ENCODE results near the gene LRCH1. TPM values are rescaled to one million over a fixed set of nuclear protein-coding genes. Genes with fewer than 3 reads are reported as not detected.

The LRCH1 gene
- total RNA-seq, 1 experiment from 2014 or later, result 2.9 TPM

DNA sequence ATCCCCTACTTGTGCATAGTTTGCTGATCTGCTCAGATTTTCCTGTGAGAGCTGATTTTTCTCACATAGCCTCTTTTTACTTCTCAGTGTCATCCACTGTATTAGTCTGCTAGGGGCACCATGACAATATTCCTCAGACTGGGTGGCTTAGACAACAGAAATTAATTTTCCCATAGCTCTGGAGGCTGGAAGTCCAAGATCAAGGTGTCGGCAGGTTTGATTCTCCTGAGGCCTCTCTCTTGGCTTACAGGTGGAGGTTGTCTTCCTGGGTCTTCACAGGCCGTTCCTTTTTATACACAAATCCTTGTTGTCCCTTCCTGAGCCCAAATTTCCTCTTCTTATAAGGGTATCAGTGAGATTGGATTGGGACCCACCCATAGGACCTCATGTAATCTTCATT is 9.2 kb downstream of the LRCH1 start:
- DNase-seq (ENCODE audit: low read depth), result no peak

DNA sequence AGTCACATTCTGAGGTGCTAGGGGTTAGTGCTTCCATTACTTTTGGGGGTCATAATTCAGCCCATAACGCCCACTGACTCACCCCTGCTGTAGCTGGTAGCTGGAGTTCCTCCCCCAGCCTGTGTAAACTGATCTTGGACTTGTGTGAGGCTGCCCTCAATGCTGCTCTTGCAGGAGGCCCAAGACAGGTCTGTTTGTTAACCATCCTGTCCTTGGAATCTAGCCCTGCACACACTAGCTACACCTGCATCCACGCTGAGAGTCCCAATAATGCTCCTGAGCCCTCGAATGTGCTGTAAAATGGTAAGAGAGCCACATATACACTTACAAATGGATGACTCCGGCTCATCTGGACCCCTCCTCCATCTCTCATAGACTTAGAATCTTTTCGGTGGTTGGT is 9.6 kb downstream of the LRCH1 start:
- no peak for DNase-seq (ENCODE audit: low read depth)

DNA sequence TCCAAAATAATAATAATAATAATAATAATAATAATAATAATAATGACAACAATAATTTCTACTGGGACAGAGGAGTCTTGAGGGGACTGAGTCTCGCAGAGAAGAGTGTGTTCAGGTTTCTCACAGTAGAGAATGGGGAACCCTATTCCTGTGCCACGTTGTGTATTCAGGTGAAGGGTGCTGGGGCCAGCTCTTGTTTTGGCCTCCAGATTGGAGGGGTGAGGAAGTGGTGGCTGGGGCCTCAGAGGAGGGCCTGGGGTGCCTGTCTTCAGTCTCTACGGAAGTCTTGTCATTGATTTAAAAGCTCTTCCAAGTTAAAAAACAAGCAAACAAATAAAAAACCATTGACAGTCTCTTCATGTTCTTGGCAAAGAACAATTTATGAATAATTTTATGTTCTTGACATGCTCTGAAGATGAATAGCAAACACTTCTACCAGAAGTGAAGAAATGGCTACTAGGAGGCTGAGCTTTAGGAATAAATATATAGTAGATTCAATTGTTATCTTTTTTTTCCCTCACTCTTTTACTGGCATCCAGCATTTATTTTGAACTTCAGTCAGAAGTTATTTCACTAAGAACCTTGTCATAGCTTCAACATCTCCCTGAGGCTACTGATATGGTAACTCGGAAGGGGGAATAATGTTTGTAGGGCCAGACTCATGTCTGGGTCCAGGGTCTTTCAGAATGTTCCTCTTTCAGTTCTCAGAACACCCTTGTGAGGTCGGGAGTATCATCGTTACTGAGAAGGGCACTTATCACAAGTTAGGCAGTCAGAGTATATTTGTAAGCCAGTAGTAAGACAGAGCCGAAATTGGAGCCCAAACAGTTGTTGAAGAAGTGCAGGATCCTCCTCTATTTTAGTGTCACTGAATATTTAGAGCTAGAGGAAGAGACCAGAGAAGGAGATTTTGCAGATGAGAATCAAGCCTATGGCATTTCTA is 13.1 kb downstream of the LRCH1 start:
- no peak for DNase-seq (ENCODE audit: low read depth)

DNA sequence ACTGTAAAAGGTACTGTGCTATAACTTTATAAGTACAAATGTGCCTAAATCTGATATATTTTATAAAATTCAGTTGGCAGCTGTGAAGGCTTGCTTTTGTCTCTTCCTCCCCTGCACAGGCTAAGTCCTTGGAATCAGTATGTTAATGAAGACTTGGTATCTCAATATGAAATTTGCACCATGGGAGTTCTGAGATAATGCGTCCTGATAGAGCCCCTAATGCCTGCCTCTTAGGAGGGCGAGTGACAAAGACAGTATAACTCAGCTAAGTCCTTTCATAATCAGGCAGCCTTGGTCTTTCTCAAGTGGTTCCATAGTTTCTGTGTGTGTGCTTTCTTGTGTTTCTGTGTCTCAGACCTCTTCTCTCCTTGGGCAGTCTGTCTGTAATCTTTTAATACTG is 14.7 kb downstream of the LRCH1 start:
- no peak for DNase-seq (ENCODE audit: low read depth)

DNA sequence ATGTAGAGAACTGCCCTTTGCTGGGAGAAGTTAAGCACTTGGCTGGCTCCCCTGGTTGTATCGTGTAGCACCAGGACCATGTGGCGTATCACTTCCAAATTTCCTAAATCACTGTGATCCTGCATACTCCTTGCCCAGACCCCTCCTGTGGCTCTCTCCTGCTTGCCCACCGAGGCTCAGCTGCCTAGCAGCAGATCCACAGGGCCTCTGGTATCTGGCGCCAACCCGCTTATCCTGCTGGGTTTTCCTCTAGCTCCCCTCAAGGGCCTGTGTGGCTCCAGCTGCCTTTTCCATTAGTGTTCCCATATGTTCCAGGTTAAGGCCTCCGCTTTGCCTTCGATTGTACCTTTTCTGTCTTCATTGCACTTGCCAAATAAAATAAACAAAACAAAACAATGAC is 16.5 kb downstream of the LRCH1 start:
- no peak for DNase-seq (ENCODE audit: low read depth)

DNA sequence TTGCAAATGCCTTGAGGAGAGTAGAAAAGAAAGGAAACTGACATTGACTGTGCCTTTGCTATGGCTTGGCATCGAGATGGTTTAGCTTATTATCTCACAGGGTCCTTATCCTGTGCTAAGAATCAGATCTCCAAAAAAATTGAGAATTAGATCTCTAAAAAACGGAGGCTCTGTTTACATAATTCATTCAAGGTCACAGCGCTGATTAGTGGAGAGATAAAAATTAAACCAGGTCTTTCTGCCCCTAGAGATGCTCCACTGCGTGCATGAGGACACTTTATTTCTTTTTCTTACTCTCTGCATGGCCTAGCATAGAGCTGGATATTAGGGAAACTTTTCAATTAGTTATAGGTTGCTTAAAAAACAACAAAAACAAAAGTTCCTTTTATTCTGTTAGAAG is 17.3 kb downstream of the LRCH1 start:
- DNase-seq (ENCODE audit: low read depth), result no peak

DNA sequence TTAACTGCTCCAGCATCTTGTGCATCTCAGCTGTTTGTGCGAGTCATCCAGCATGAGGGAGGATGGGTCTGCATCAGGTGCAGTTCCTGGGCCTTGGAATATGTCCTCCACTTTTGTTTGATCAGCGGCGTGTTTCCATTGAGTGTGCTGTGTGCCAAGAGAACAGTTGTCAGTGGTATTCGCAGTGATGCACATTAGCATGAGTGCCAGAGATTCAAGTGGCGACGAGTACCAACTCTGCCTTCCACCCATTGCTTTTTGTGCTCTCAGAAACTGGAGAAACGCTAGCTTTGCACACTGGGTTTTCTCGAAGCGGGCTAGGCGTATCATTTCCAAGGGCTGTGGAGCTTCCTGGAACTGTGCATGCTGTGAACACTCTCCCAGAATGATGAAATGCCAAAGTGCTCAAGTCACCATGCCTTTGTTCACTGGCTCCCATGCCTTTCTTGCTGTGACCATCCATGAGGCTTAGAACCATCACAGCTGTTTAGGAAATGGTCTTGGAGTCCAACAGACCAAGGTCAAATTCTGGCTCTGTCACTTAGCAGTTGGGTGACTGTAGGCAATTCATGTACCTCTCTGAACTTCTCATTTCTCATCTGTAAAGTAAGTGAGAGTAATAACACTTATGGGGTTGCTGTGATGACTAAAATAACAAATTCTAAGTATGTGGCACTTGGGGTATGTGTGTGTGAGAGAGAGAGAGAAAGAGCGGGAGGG is 18.4 kb downstream of the LRCH1 start:
- DNase-seq (ENCODE audit: low read depth), result no peak

DNA sequence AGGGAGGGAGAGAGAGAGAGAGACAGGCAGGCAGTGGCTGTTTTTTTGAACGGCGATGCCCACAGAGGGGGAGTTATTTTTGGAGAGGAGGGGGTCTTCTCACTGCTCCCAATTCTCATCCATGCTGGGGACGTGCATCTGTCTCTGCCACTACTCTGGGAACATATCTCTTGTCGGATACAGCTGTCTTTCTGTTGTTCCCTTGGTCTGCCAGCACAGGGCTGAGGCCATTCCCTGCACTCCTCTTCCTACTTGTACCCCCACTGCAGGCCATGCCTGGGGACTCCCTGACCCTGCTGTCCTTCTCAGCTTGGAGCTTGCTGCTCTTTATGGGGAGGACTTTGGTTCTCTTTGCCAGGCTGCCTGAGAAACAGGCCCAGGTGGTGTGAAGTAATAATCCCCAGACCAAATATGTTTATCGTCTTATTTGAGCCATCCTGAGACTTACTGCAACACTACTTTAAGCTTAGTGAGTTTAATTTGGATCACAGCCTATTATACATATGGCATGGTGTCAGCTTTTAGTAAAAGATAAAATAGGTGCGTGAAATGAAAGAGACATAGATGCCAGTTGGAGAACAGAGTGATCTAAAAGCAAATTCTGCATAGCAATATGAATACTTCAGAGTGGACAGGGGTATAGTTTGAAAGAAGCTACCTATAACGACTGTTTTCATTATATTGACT is 19.1 kb downstream of the LRCH1 start:
- DNase-seq (ENCODE audit: low read depth), result no peak

DNA sequence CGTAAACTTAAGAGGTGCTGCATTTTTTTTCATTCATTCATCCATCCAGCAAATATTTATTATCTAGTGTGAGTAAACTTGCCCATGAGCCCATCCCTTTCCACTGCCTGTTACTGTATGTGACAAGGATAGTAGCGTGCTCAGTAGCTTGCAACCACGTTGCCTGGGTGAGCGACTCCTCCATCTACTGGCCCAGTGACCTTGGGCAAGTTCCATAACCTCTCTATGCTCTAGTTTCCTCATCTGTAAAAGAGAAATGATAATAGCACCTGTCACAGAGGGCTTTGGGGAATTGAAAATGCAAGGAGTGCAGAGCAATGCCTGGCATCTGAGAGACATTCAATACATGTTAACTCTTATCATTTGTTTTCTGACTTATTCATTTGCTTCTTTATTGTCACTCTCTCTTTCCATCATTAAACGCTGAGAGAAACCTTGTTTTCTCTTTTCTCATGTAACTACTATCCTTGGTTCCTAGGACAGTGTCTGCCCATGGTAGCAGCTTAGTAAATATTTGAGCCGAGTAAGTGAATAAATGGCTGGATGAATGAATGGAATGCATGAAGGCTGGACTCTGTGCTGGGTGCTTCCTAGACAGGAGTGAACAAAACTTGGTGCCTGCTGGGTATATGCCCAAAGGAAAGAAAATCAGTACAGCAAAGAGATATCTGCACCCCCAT is 19.9 kb downstream of the LRCH1 start:
- DNase-seq (ENCODE audit: low read depth), result no peak

DNA sequence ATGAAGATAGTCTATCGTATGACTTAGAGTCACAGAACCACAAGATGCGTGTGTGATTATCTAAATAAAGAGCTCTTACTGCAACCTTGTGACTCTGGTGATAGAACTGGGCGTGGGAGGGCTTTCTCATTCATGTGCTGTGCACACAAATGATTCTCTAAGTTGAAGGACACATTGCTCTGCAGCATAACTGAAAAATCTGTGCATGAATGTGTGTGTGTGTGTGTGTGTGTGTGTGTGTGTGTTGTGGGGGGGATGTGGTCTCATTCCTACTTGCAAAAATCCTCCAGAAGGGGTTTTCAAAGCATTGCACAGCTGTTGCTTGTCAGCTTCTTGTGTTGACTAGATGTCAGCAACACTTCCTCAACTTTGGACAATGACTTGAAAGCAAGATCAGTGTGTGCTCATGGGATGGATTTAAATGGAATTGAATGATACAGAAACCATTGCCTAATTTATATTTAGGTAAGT is 22.4 kb downstream of the LRCH1 start:
- DNase-seq (ENCODE audit: low read depth), result no peak

DNA sequence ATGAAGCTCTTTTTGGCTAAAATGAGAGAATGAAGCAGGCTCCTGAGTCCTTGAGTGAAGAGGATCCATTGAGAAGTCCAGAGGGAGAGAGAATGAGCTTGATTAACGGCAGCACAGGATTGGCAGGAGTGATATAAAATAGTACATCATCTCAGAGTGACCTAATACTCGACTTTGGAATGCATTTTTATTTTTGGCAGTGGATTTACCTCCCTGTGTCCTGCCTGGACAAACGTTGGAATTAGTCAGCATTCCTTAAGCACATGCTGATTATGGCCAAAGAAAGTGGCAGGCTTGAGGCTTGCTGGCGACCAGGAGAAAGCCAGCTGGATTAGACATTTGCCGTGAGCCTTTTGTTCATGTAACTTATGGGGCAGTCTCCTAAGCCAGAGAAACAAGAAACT is 22.9 kb downstream of the LRCH1 start:
- peak; percentile 40 for DNase-seq (ENCODE audit: low read depth)

DNA sequence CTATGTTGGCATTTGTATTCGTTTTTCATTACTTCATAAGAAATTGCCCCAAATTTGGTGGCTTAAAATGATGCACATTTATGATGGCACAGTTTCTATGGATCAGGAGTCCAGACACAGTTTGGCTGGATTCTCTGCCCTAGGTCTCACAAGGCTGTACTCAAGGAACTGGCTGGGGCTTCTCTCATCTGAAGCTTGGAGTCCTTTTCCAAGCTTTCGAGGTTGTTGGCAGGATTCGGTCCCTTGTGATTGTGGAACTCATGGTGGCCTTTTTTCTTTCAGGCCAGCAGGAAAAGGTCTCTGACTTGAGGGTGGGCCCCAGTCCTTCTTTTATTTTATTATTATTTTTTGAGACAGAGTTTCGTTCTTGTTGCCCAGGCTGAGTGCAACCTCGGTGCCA is 23.8 kb downstream of the LRCH1 start:
- DNase-seq (ENCODE audit: low read depth), result no peak

DNA sequence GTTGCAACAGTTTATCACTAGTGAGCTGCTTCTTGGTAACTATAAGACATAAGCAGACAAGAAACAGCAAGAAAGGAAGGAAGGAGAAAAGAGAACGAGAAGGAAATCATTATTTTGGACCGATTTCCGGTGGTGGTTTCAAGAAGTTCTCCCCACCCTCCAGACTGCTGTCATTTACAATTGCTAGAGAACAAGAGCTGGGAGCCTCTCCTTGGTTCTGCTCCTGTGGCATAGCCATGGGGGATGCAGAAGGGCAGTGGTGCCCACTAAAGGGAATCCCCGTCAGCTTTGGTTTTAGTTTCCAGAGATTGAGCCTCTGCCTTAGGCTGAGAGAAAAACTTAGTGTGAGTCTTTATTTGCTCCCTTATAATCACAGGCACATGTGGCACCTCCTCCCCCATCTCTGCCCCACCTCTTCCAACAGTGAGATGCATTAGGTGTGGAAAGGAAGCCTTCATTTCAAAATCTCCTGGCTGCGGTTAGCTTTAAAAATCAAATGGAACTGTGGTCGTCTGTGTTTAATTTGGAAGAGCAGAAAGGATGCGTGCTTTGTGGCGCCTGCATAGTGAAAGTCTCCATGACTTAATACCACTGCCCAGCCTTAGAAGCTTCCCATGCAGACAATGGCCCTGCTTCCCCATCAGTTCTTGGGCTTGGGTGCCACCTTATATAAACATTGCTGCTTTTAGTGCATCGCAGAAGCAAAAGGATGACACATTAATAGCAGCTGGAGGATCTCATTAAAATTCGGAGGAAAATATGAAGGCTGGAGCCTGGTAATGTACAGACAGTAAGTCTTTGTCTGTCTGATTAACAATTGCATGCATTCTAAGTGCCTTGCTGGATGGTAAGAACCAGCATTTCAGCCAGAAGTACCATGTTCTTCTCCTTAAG is 25.0 kb downstream of the LRCH1 start:
- no peak for DNase-seq (ENCODE audit: low read depth)

DNA sequence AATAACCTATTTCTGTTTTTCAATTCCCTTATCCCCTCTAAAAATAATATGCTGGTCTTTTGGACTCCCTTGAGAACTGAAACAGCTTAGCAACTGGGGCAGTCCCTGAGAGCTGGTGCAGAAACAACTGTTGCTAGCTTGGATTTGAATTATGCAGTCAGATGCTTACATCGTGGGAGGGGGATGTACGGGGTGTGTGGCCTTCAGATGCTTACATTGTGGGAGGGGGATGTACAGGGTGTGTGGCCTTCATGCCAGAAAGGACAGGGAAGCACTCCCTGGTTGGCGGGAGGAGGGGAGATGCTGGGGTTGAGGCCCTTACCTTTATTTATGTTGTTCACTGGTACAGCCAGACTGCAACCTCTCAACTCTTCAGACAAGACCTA is 25.6 kb downstream of the LRCH1 start:
- DNase-seq (ENCODE audit: low read depth), result no peak

DNA sequence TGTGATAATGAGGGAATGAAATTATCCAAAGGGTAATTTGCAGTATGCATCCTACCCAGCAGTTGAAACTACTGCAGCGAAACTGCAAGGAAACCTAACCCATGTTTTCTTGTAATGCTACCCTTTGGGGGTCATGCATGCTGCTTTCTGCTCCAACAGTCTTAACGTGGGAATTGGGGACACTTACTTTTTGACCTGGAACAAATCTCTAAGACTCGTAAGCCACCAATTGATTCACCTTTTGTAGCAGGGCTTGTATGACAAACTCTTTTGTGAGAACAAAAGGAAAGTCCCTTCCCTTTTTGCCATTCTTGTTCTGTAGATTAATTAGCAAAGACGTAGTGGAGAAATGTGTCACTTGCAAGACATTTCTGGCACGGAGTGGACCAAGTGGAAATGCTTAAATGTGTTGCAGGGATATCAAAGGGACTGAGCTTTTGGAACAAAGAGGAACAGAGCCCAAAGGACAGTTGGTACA is 27.4 kb downstream of the LRCH1 start:
- no peak for DNase-seq (ENCODE audit: low read depth)

DNA sequence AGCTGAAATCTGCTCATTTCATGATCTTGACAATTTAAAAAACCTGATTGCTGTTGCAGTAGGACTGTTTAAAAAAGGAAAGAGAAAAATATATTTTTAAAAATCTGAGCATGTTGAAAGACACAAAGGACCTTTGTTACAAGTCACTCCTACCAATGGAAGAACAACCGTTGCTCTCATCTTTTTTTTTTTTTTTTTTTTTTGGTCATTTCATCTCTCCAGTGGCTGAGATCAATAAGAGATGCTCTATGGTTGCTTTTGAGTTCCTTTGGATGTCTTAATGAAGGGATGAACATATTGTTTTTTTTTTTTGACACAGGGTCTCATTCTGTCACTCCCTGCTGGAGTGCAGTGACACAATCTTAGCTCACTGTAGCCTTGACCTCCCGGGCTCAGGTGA is 29.2 kb downstream of the LRCH1 start:
- no peak for DNase-seq (ENCODE audit: low read depth)

DNA sequence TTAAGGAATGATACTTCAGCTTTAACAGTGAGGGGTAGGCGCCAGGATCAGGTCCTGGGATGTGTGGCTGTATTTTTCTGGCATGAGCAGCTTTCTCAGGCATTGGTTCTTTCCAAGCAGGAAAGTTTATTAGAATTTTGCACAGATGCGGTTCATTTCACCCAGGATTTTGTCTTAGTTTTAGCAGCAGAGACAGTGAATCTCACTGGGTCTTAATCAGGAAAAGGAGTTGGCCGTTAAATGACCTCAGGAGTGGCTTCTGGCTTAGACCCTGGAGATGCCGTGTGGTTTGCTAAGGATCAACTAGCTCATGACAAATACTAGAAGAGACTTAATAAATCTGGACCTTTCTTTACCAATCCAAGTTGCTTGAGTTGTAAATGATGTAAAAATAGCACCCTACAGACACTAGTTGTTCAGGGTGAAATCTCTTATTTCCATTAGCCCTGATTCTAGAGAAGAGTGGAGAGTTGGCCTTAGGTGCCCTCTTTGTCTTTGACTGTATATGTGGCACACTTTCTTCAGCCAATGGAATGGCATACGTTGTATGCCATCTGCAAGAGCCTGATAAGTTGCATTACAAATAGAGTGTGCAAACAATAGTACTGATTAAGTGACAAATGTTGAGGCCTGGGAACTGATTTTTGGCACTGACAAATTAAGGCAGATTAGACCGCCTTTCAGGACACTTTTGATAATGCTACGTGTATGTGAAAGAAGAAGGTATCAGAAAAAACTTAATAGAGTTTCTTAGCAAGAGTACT is 34.0 kb downstream of the LRCH1 start:
- no peak for DNase-seq (ENCODE audit: low read depth)

DNA sequence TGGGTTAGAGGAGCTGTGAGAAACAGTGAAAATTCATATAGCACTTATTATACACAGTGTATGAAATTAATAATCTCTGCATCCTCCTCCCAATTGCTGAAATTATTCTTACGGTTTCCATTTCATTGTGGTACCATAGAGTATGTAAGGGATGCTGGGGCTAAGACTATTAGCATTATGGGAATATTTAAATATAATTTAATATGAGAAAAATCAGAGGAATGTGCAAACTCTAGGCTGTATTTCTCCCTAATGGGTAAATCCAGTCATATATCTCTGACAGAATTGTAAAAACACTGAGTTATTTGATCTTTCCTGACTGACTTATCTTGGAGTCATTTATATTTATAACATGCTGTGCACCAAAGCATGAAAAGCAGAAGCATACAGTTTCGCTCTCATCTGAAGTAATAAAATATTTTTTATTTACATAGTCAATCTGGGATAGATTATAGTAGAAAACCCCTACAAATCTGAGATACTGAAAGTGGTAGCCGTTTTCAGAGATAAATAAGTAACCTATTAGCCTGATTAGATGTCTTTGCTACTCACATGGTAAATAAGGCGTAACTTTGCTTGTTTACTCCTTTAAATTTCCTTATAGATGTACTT is 34.9 kb downstream of the LRCH1 start:
- DNase-seq (ENCODE audit: low read depth), result no peak

DNA sequence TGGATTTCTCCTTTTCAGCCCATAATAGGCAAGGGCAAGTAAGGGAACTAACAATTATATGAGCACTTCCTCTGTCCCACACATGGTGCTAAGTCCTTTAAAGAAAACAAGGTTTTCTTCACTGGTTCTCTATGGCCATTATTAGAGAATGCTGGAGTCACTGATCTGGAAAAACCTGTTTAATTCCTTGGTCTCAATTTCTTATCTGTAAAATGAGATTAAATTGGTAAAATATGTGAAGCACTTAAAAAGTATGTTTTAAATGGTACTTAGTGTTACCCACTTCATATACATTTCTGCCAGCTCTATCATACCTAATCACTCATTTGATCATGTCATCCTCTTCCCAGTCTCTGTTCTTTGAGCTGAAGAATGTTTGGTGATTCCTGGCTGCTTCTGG is 39.4 kb downstream of the LRCH1 start:
- DNase-seq (ENCODE audit: low read depth), result no peak

DNA sequence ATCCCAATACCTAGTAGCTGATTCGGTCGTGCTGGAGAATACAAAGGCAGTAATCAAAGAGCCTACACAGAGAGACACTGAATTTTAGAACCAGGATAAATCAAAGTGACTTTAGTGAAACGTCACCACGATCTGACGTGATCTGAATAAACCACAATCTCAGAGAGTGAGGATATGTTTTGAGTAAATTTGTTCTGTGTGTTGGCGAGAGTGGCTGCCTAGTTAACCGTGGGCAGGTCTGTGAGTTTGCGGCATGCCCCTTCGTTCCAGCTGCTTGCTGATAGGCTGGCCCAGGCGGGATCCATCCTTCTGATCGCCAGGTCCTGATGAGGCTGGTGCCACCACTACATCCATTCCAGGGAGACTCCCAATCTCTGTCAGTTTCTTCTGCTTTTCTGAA is 40.4 kb downstream of the LRCH1 start:
- no peak for DNase-seq (ENCODE audit: low read depth)

All from Daoy (cell line).